ENCODE results near the gene BRD7.

DNA sequence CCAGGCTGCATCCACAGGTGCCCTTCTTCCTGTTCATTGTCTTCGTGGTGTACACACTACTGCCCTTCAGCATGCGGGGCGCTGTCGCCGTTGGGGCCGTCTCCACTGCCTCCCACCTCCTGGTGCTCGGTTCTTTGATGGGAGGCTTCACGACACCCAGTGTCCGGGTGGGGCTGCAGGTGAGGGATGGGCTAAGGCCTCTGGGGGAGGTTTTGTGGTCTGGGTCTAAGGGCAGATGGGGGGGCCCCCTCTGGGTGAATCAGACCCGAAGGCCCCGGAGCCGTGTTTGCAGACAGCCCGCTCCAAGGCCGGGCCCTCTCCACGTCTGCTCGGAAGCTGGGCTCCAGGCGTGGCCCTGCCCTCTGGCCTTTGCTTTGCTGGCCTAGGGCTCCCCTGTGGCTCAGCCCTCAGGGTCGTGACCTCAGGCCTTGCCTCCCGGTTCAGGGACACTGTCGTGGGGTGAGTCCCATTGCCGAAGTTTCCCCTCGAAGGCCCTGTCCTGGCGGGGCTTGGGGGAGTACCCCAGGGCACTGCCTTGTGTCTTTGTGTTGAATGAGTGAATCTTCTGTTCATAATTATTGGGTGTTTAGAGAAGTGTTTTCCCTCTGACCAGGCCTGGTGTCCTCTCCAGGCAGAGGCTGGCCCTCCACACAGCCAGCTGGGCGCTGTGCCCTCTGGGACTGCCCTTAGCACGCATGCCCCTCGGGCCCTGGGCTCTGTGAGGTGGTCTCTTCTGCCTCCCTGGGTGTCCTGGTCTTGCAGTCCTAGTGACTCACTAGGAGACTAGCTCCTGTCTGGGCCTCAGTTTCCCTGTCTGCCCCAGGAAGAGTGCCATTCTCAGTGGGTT lies 76.8 kb downstream of the BRD7 start:
- TF ChIP-seq ATF3 (CRISPR knock-in tag; IDR thresholded peaks at IDR 0.05), result no peak; the same call in 1 of the 2 replicates
- no peak for TF ChIP-seq SIN3A (IDR thresholded peaks at IDR 0.05; ENCODE audit: borderline replicate concordance, low read depth, low read length)
- peak; percentile 58 for TF ChIP-seq CTCF (CRISPR knock-in tag; IDR thresholded peaks at IDR 0.05)
- TF ChIP-seq ZNF235 (CRISPR knock-in tag; IDR thresholded peaks at IDR 0.05; ENCODE audit: borderline replicate concordance), result peak; percentile 86; the same call in 1 of the 2 replicates
- no peak for TF ChIP-seq NBN (conservative IDR thresholded peaks at IDR 0.05)
- TF ChIP-seq ZSCAN12 (CRISPR knock-in tag; IDR thresholded peaks at IDR 0.05), result no peak

All from HepG2 (cell line).